Caco-2 (cell line): ENCODE measurements around the gene SH2D4B. TPM values are rescaled to one million over a fixed set of nuclear protein-coding genes. Genes with fewer than 3 reads are reported as not detected.

ENCODE experiments used
- BruUV-seq: library from RNA; stranded (reverse); fragments of 400-500 nt; replicated peaks from 2 replicates; lab custom pipeline; 2021; lab: Mats Ljungman, UMichigan
- CTCF ChIA-PET: fragments of 300-600 bp; sonication (Branson Sonifier 250); formaldehyde crosslinking; loops from one replicate; lab custom pipeline; 2022; ENCODE audit warnings: antibody characterized with exemption; lab: Charles Lee
- POLR2A ChIA-PET: fragments of 300-600 bp; sonication (Branson Sonifier 250); formaldehyde crosslinking; loops from one replicate; lab custom pipeline; 2022; ENCODE audit warnings: antibody characterized with exemption; lab: Charles Lee
- DNase-seq, 2 experiments: peaks; one replicate each; pipeline versions ENCODE4 v3.0.0 to v3.0.0-alpha.2; 2020 to 2022
- H3K27me3 ChIP-seq: replicated peaks from 2 replicates; pipeline ENCODE4 v1.6.0; 2011; ENCODE audit warnings: low read length; ENCODE audit not compliant: control insufficient read depth, insufficient read depth
- H3K36me3 ChIP-seq: 2 replicates; pipeline ENCODE4 v1.5.1; 2011; ENCODE audit warnings: low read length; ENCODE audit not compliant: control insufficient read depth, insufficient read depth
- H3K4me1 ChIP-seq: fragments of 250-450 bp; sonication (Bioruptor Pico); 2 replicates; pipeline ENCODE4 v1.5.1; 2020; ENCODE audit warnings: mild to moderate bottlenecking
- H3K4me3 ChIP-seq: 2 replicates; pipeline ENCODE4 v1.5.1; 2011; ENCODE audit warnings: low read depth, mild to moderate bottlenecking, control low read depth, low read length
- H3K9me3 ChIP-seq: fragments of 250-450 bp; sonication (Bioruptor Pico); 2 replicates; pipeline ENCODE4 v1.5.1; 2020; ENCODE audit warnings: mild to moderate bottlenecking, moderate library complexity
- H3K27ac Mint-ChIP-seq: one replicate; pipeline ENCODE4 v1.8.0; 2022; ENCODE audit warnings: mixed read lengths; ENCODE audit not compliant: unreplicated experiment
- H3K27me3 Mint-ChIP-seq: one replicate; pipeline ENCODE4 v1.8.0; 2022; ENCODE audit warnings: mixed read lengths; ENCODE audit not compliant: insufficient read depth, unreplicated experiment
- H3K36me3 Mint-ChIP-seq: one replicate; pipeline ENCODE4 v1.8.0; 2022; ENCODE audit warnings: mild to moderate bottlenecking, mixed read lengths; ENCODE audit not compliant: insufficient read depth, unreplicated experiment
- H3K4me1 Mint-ChIP-seq: one replicate; pipeline ENCODE4 v1.8.0; 2022; ENCODE audit warnings: low read depth, mixed read lengths; ENCODE audit not compliant: unreplicated experiment
- H3K4me3 Mint-ChIP-seq: one replicate; pipeline ENCODE4 v1.8.0; 2022; ENCODE audit warnings: mild to moderate bottlenecking, moderate library complexity, mixed read lengths; ENCODE audit not compliant: unreplicated experiment
- H3K9me3 Mint-ChIP-seq: one replicate; pipeline ENCODE4 v1.8.0; 2022; ENCODE audit warnings: mixed read lengths; ENCODE audit not compliant: unreplicated experiment
- CTCF ChIP-seq, 2 experiments: fragments of 200-600 bp in 1 of 2; IDR thresholded peaks; 1 replicate in 1 of 2; 2 replicates in 1 of 2; pipeline versions ENCODE4 v1.5.1 to v1.8.0; 2011 to 2022; ENCODE audit warnings: antibody characterized with exemption in 1 of 2, control low read depth in 1 of 2, inconsistent platforms in 1 of 2, low read depth in 1 of 2, low read length in 1 of 2, mild to moderate bottlenecking in 1 of 2, moderate library complexity in 1 of 2; ENCODE audit not compliant: insufficient read depth in 1 of 2, severe bottlenecking in 1 of 2, unreplicated experiment in 1 of 2
- intact Hi-C: fragments of 100-400 bp; cut with micrococcal nuclease; formaldehyde crosslinking; loops from one replicate; pipeline ENCODE4 v1.10.0; 2022; ENCODE audit not compliant: unreplicated experiment
- total RNA-seq: library from RNA; stranded (reverse); gene quantifications from 2 replicates; pipeline ENCODE4 v1.2.3, GENCODE V29; 2022

Gene SH2D4B
- total RNA-seq, 1 experiment from 2014 or later, result 0.23 TPM

GRCh38 chr10:80491251-80492102 is 46.2 kb upstream of the SH2D4B start:
- TF ChIP-seq CTCF (IDR thresholded peaks at IDR 0.05; ENCODE audit: insufficient read depth in 1 of 2, low read depth in 1 of 2, low read length in 1 of 2, severe bottlenecking in 1 of 2, unreplicated experiment in 1 of 2), result no peak
- Histone ChIP-seq H3K4me1 (peaks cover 60% of the 10 kb centered on the region), H3K4me3 (no peak overlapping the region), H3K36me3 (peaks cover 4% of the 10 kb centered on the region; the same call in 1 of the 2 replicates), H3K9me3 (peaks cover 5% of the 10 kb centered on the region; the same call in 1 of the 2 replicates), H3K27me3 (no peaks in the 10 kb centered on the region)
- H3K9me3 Mint-ChIP-seq, result peaks cover 3% of the 10 kb centered on the region
- peaks cover 74% of the 10 kb centered on the region for H3K36me3 Mint-ChIP-seq
- no peak for DNase-seq
- CTCF ChIA-PET, result interaction anchor here (0.6 to 0.8 kb wide), 2 partner anchors 14 to 35 kb away, joined by 3 read pairs; no protein-coding TSS in a partner anchor
- H3K27me3 Mint-ChIP-seq, result no peaks in the 10 kb centered on the region
- POLR2A ChIA-PET, result interaction anchor here (0.6 kb wide), 1 partner anchor 11 kb away, joined by 4 read pairs; no protein-coding TSS in a partner anchor
- H3K4me3 Mint-ChIP-seq, result no peak overlapping the region
- intact Hi-C loops, result no loop called here
- H3K4me1 Mint-ChIP-seq, result peaks cover 50% of the 10 kb centered on the region
- BruUV-seq, result no TSS peak
- peak overlapping the region; percentile 12 for H3K27ac Mint-ChIP-seq

- CTCF ChIA-PET, result interaction anchor here (1.3 to 1.4 kb wide), 2 partner anchors 13 to 48 kb away, joined by 6 to 13 read pairs; no protein-coding TSS in a partner anchor
- H3K36me3 ChIP-seq, result peaks cover 4% of the 10 kb centered on the region; the same call in 1 of the 2 replicates
Measured at GRCh38 chr10:80492848-80493521, 44.7 kb upstream of the SH2D4B start.

More at GRCh38 chr10:80492848-80493521, 44.7 kb upstream of the SH2D4B start:
- no TSS peak for BruUV-seq
- peaks cover 78% of the 10 kb centered on the region for H3K36me3 Mint-ChIP-seq
- no peaks in the 10 kb centered on the region for H3K27me3 ChIP-seq
- POLR2A ChIA-PET, result interaction anchor here (0.6 to 0.8 kb wide), 2 partner anchors 12 to 40 kb away, joined by 5 read pairs; no protein-coding TSS in a partner anchor
- H3K27ac Mint-ChIP-seq, result peak overlapping the region; percentile 58
- peaks cover 64% of the 10 kb centered on the region for H3K4me1 Mint-ChIP-seq
- peaks cover 72% of the 10 kb centered on the region for H3K4me1 ChIP-seq
- intact Hi-C loops, result no loop called here
- H3K4me3 ChIP-seq, result no peak overlapping the region
- H3K4me3 Mint-ChIP-seq, result peak overlapping the region; percentile 0
- no peaks in the 10 kb centered on the region for H3K27me3 Mint-ChIP-seq
- no peak for TF ChIP-seq CTCF (IDR thresholded peaks at IDR 0.05; ENCODE audit: insufficient read depth in 1 of 2, low read depth in 1 of 2, low read length in 1 of 2, severe bottlenecking in 1 of 2, unreplicated experiment in 1 of 2)
- no peak for DNase-seq
- H3K9me3 ChIP-seq, result peaks cover 5% of the 10 kb centered on the region; the same call in 1 of the 2 replicates
- peaks cover 9% of the 10 kb centered on the region for H3K9me3 Mint-ChIP-seq
